H7 (cell line): ENCODE measurements around the gene SNTB2. TPM values are rescaled to one million over a fixed set of nuclear protein-coding genes. Genes with fewer than 3 reads are reported as not detected.

Experiments
- DNase-seq: peaks from one replicate; pipeline ENCODE4 v3.0.0; 2012
- H3K27me3 ChIP-seq: 2 replicates; pipeline ENCODE4 v1.6.0; 2011; ENCODE audit warnings: mild to moderate bottlenecking, low read length; ENCODE audit not compliant: control insufficient read depth, insufficient read depth
- H3K36me3 ChIP-seq: replicated peaks from 2 replicates; pipeline ENCODE4 v1.5.1; 2011; ENCODE audit warnings: low read length; ENCODE audit not compliant: control insufficient read depth, insufficient read depth
- H3K4me3 ChIP-seq: 2 replicates; pipeline ENCODE4 v1.5.1; 2011; ENCODE audit warnings: low read depth, mild to moderate bottlenecking, control low read depth, low read length, moderate library complexity; ENCODE audit not compliant: insufficient read depth
- total RNA-seq: library from RNA; depleted of rRNA; stranded (reverse); fragments of >200 nt; shearing (Covaris generic); gene quantifications from 2 replicates; pipeline ENCODE4 v1.2.3, GENCODE V29; 2014

The SNTB2 gene
- total RNA-seq, 1 experiment from 2014 or later: 7.9 TPM

DNA sequence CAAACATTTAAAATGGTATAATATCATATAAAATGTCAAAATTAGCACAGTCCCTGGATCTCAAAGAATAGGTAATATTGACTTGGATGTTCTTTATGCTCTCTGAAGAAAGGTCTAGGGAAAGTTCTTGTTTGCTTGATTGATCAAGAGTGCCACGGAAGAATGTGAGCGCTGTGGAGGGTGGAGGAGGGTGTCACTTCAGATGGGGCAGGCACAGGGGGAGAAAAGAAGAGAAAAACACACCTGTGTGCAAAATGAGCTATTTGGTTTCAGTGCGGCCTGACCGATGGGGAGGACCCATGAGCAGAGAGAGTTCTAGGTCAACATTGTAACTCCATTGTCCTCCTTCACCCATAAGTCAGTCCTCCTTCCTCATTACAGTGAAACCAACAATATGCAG lies 115.3 kb downstream of the SNTB2 start:
- DNase-seq: no peak
- no peaks in the 10 kb centered on the region for H3K27me3 ChIP-seq
- H3K36me3 ChIP-seq: peaks cover 4% of the 10 kb centered on the region
- no peak overlapping the region for H3K4me3 ChIP-seq

DNA sequence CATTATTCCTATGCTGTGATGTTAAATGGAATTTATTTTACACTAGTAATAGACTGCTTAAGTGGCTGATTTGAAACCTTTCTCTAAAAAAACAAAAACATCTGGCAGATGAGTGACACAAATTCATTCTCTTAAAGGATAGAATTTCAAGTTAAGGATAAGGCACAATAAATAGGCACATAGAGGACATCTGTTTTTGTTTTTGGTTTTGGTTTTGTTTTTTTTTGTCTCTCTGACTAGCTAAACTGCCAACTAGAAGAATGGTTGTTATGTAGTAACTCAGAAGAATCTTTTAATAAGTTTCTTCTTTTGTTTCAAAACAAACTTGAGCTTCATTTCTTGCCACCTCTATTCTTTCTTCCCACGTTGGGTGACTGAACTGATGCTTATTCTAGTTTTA lies 119.1 kb downstream of the SNTB2 start:
- H3K27me3 ChIP-seq: no peaks in the 10 kb centered on the region
- DNase-seq: no peak

DNA sequence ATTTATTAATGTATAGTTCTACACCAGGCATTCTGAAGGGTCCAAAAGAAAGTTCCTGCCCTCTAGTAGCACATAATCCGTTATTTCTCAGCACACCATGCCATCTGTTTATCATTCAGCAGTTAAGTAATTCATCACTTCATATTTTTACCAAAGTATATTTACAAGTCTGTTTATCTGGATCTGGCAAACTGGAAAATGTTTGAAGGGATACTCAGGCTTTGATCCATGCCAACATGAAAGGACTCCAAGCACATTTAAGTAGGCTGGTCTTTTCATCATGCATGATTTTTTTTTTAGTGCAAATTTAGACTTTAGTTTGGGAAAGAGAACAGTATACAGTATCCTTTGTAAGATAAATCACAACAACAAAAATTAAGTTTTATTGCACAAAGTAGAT lies 120.1 kb downstream of the SNTB2 start:
- Histone ChIP-seq H3K36me3 (no peaks in the 10 kb centered on the region), H3K4me3 (no peak overlapping the region), H3K27me3 (no peaks in the 10 kb centered on the region)
- no peak for DNase-seq

More for the DNA sequence above, 119.1 kb downstream of the SNTB2 start:
- no peaks in the 10 kb centered on the region for H3K36me3 ChIP-seq
- no peak overlapping the region for H3K4me3 ChIP-seq

DNA sequence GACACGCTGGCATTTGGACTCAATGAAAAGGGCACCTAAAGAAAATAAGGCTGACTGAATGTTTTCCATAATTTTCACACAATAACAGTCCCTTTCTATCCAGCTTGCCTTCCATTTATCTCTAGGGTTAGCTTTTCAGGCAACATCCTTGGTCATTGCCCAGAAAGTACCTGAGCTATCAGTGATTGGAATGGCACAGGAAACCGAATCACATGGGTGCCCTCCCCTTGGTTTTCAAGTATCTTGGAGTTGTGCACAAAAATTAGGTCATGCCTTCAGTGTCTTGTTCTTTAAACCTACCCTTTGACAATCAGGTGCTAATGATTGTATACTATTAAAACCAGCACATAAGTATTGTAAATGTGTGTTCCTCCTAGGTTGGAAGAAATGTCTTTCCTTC lies 120.9 kb downstream of the SNTB2 start:
- H3K36me3 ChIP-seq: no peaks in the 10 kb centered on the region
- no peak for DNase-seq
- no peaks in the 10 kb centered on the region for H3K27me3 ChIP-seq
- no peak overlapping the region for H3K4me3 ChIP-seq

DNA sequence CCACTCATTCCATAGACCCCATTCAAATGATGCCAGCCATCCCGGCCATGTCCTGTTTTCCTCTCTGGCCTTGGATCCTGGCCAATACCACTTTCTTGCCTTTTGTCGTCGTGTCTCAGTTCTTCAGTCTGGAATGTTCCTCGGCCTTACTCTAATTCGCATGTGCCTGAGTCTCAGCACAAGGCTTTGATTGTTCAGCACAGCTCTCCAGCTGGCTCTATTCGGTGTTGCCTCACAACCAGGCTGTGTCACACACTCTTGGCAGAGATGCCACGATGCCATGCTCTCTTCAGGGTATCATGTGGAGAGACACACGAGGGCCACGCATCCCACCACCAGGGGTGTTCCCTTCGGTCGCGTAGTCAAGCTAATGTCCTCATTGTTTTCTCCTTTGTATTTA lies 122.4 kb downstream of the SNTB2 start:
- Histone ChIP-seq H3K4me3 (no peak overlapping the region), H3K36me3 (peaks cover under 1% of the 10 kb centered on the region), H3K27me3 (no peaks in the 10 kb centered on the region)
- no peak for DNase-seq

DNA sequence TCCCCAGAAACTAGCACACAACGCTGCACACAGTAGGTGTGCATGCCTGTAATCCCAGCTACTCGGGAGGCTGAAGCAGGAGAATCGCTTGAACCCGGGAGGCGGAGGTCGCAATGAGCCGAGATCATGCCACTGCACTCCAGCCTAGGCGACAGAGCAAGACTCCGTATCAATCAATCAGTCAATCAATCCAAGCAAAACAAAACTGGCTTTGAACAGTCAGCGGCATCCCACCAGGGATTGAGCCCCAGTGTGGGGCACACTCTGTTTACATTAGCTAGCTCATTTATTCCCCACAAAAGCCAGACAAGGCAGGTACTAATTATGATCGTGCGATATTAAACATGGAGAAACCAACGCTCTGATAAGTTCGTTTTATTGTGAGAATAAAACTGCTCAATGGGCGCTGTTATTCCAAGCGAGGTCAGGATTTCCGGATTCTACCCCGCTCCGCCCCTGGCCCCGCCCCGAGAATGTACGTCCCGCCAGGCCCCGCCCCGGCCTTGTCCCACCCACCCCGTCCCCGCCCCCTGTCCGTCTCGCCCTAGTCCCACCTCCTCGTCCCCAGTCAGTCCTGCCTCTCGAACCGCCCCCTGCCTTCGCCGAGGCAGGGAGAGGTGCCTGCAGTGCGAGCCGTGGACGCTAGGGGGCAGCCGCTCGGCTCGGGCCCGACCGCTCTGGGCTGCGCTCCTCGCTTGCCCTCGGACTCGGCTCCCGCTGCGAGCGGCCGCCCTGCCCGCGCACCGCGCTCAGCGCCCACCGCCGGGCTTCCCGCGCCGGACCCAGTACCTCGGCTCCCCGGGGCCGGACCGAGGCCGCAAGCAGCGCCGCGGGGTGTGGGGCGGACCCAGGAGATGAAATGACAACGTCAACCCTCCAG lies 123.9 kb downstream of the SNTB2 start, which contains the start of gene VPS4A:
VPS4A (plus strand) TSS at position 698 of the 880 bp plus-strand sequence; CDS start at position 860, 162 bp downstream.
- H3K4me3 ChIP-seq: peak within 1 kb of the TSS; percentile 91
- DNase-seq: peak; percentile 99

DNA sequence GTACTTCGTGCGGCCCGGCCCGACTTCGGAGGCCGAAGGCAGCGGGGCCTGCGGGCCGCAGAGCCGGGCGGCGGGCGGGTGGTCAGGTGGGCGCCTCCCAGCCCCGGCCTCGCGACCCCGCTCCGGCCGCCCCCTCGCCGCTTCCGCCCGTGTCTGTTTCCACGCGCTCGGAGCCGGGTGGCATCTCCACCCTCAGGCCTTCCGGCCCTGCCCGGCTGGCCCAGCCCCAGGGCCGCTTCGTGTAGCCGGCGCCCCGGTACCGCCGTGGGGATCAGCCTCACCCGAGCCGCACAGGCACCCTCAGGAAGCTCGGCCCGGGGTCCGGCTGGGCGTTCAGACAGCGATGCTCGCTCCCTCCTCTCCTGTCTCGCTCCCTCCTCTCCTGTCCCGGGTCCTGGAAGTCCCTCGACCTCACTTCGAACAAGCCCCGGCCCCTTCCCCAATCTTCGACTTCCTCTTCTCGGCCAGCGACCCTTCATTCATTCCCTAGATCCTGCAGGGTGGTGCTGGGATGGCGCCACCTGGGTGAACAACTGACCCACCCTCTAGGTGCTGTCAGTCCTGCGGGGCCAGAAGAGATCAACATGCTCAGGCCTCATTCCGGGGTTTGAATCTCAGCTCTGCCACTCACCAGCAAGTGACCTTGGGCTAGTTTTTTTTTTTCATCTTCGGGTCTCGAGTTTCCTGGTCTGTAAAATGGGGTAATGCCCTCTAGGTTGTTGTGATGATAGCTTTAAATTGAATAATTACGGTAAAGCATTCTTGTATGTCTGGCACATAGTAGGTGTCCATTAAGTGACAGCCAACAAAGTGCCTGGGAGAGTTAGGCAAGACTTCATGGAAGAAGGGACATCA lies 124.8 kb downstream of the SNTB2 start:
- DNase-seq: peak; percentile 88
- Histone ChIP-seq H3K27me3 (no peaks in the 10 kb centered on the region), H3K36me3 (peaks cover 13% of the 10 kb centered on the region), H3K4me3 (peak overlapping the region; percentile 91)

More for the DNA sequence above, 123.9 kb downstream of the SNTB2 start, which contains the start of gene VPS4A:
- Histone ChIP-seq H3K36me3 (peaks cover 8% of the 10 kb centered on the region), H3K27me3 (no peaks in the 10 kb centered on the region)

DNA sequence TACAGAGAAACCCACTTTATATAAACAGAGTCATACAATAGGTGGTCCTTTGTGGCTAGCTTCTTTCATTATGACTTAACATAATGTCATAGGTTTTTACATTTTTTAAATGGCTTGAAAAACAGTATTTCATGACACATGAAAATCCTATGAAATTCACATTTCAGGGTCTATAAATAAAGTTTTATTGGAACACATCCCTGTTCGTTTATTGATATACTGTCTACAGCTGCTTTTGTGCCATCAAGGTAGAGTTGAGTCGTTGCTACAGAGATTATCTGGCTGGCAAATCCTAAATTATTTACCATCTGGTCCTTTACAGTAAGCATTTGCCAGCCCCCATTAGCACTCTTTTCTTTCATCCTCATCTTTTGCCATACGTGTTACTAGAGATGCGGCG lies 126.5 kb downstream of the SNTB2 start:
- no peak for DNase-seq
- H3K27me3 ChIP-seq: no peaks in the 10 kb centered on the region
- peaks cover 17% of the 10 kb centered on the region for H3K36me3 ChIP-seq
- H3K4me3 ChIP-seq: no peak overlapping the region

DNA sequence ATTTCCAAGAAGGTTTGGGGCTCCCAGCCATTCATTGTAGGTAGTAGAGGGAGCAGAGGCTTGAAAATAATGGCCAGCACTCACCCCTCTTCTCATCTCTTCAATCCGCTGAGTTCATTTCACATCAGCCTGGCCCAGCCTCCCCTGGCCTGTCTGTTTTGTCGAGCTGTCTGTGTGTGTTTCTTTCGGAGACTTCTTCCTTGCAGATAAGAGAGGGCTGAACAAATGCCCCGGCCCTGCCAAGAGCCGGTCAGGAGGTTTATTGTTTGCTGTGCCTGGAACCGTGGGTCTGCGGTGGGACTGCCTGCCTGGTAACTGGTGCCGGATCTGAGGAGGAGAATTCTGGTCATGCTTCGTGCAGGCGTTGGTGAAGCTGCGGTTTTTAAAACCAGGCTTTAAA lies 127.6 kb downstream of the SNTB2 start:
- Histone ChIP-seq H3K36me3 (peaks cover 23% of the 10 kb centered on the region), H3K27me3 (no peaks in the 10 kb centered on the region), H3K4me3 (no peak overlapping the region)
- DNase-seq: no peak

DNA sequence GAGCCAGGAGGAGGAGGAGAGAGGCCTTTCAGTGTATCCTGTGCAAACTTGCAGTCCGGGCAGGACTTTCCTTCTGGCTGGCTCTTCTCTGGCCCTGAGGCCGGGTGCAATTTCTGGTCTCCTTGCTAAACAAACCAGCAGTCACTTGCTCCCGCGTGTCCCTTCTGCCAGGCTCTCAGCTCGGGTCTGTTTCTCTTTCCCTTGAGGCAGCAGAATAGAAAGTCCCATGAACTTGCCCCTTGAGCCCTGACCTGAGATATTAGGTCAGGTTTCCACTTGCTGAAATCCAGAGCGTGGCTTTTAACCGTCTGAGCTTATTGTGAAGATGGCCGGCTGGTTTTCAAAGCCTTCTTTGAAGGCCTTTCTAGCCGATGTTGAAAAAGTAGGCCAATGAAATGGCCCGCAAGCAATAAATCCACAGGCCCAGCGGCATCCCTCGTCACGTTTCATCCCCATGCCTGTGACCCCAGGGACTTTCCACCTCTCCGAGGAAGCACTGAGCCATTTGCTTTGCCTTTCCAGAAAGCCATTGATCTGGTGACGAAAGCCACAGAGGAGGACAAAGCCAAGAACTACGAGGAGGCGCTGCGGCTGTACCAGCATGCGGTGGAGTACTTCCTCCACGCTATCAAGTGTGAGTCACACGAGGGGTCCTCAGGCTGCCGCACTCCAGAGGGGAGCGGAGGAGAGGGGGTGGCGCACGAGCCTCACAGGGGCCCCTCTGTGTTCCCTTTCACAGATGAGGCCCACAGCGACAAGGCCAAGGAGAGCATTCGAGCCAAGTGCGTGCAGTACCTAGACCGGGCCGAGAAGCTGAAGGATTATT lies 128.7 kb downstream of the SNTB2 start:
- Histone ChIP-seq H3K27me3 (no peaks in the 10 kb centered on the region), H3K36me3 (peaks cover 34% of the 10 kb centered on the region), H3K4me3 (no peak overlapping the region)
- DNase-seq: peak; percentile 41

DNA sequence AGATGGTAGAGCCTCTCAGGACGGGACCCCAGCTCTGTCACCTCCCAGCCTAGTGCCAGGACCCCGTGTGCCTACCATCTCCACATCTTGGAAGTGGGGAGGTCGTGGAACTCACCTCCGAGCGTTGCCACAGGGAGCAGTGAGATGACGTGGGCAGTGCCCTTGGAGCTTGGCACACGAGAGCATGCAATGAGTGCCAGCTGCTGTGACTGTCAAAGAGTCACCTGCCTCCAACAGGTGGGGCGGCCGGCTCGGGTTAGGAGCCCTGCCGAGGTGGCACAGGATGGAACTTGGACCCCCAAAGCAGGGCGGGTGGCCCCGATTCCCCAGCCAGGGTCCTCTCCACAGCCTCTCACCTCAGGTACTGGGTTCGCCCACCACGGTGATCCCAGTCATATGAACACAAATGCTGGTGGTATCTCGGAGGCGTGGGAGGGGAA lies 129.7 kb downstream of the SNTB2 start:
- DNase-seq: no peak
- Histone ChIP-seq H3K27me3 (no peaks in the 10 kb centered on the region), H3K4me3 (no peak overlapping the region), H3K36me3 (peaks cover 38% of the 10 kb centered on the region)

DNA sequence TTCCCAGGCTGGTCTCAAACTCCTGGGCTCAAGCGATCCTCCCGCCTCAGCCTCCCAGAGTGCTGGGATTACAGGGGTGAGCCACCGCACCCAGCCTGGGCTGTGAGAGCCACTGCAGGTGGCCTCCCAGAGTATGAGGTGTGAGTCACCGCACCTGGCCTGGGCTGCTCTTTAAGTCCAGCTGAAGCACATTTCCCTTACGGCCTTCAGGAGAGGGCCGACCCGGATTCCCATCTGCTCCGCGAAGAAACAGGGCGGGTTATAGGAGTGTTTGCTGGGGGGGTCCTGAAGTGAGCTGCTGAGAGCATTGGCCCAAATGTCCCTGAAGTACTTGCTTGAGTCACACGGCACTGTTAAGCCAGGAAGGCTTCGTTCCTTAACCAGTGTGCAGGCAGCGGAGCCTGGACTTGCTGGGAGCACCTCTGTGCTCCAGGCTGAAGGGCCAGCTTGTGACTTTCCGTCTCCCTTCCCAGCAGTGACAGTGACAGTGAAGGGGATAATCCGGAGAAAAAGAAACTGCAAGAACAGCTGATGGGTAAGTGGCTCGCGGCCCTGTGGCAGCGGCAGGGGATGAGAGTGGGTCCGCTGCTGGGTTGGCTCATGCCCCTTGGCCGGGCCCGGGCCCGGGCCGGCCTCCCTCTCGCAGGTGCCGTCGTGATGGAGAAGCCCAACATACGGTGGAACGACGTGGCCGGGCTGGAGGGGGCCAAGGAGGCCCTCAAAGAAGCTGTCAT lies 131.4 kb downstream of the SNTB2 start:
- Histone ChIP-seq H3K36me3 (peaks cover 48% of the 10 kb centered on the region), H3K4me3 (no peak overlapping the region), H3K27me3 (no peaks in the 10 kb centered on the region)
- no peak for DNase-seq

DNA sequence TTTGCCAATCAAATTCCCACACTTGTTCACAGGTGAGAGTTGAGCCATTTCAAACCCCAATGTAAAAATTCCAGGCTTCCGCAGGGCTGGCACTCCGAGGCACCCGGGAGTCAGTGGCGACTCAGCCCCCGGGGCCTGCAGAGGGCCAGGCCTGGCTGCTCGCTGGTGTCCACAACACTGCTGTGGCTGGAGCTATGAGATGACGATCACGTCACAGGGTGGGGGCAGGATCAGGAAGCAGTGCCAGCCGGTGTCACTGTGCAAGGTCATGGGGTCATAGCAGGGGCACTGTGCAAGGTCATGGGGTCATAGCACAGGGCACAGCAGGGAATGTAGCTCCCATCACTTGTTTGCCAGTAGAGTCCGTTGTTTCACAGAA lies 131.9 kb downstream of the SNTB2 start:
- Histone ChIP-seq H3K4me3 (no peak overlapping the region), H3K27me3 (no peaks in the 10 kb centered on the region), H3K36me3 (peaks cover 50% of the 10 kb centered on the region)
- DNase-seq: no peak
